ENCODE results near the gene ST3GAL3. TPM values are rescaled to one million over a fixed set of nuclear protein-coding genes. Genes with fewer than 3 reads are reported as not detected.

Gene ST3GAL3
- total RNA-seq, 4 donors from 2014 or later: 4.1 to 47.2 (median 19.0) TPM

DNA sequence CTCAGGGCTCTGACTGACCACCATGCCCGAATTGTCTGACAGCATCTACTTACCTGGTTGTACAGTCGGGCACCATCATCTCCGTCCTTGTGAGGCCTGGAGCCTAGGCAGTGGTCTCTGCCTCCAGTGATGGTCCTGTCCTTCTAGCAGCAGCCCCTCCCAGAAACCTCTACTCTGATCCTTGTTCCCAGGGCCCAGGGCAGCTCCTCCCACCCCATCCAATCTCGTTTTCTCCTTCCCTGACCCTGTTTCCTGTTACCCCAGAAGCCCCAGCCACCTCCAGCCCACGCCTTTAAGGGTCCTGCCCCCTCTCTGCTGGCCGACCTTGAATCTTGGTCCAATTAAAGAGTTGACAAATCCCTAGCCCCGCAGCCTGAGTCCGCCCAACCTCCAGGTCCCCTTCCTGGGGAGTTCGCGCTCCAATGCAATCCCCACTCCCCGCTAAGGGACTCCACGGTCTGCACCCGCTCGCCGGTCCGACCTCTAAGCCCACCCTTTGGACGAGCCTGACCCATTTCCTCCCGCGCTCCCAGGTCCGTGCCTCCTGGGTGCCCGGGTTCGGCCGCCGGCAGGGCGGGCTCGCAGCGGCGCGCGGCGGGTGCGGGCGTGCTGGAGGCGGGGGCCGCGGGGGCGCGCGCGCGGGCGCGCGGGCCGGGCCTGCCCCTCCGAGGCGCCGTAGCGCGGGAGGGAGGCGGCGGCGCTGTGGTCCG lies 271.4 kb downstream of the ST3GAL3 start, which contains the start of gene B4GALT2:
B4GALT2 (plus strand) TSS at position 660 of the 710 bp plus-strand sequence. CDS start 1,951 bp downstream, outside the sequence.
- peak within 1 kb of the TSS; percentile 52 to 70 for H3K27ac ChIP-seq
- DNase-seq: peak; percentile 26 to 53
- peaks cover 4 to 8% of the 10 kb centered on the region in 2 donors for H3K4me1 ChIP-seq
- intact Hi-C loops (cut with DNase I; ENCODE audit: low total_unique reads): no loop called here
- H3K4me3 ChIP-seq: peak within 1 kb of the TSS; percentile 42 to 87
- H3K36me3 ChIP-seq: no peaks in the 10 kb centered on the region
- TF ChIP-seq CTCF (IDR thresholded peaks at IDR 0.05) (no peak), POLR2A (IDR thresholded peaks at IDR 0.05) (no peak)
- no peaks in the 10 kb centered on the region for H3K9me3 ChIP-seq
- no peaks in the 10 kb centered on the region for H3K27me3 ChIP-seq

DNA sequence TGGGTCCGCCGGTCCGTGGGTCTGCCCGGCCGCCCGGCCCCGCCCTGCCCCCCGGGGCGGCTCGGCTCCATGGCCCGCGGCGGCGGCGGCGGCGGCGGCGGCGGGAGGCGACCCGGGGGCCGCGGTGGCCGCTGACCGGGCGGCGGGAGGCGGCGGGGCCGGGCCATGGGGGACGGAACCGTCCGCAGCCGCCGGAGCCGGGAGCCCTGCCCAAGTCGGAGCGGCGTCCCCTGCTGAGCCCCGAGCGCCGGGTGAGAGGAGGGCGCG lies 271.9 kb downstream of the ST3GAL3 start:
- DNase-seq: no peak
- TF ChIP-seq POLR2A (IDR thresholded peaks at IDR 0.05): no peak
- TF ChIP-seq CTCF (IDR thresholded peaks at IDR 0.05): no peak
- Histone ChIP-seq H3K4me3 (peak overlapping the region; percentile 42 to 87), H3K27ac (peak overlapping the region; percentile 52 to 70), H3K4me1 (peaks cover 4 to 8% of the 10 kb centered on the region in 2 donors), H3K36me3 (no peaks in the 10 kb centered on the region), H3K9me3 (no peaks in the 10 kb centered on the region), H3K27me3 (no peaks in the 10 kb centered on the region)
- intact Hi-C loops (cut with DNase I; ENCODE audit: low total_unique reads): no loop called here

- H3K4me3 ChIP-seq: peak overlapping the region; percentile 42 to 87
- TF ChIP-seq POLR2A (IDR thresholded peaks at IDR 0.05) (no peak), CTCF (IDR thresholded peaks at IDR 0.05) (no peak)
Observed at GRCh38 chr1:43979528-43980254, 272.4 kb downstream of the ST3GAL3 start.

DNA sequence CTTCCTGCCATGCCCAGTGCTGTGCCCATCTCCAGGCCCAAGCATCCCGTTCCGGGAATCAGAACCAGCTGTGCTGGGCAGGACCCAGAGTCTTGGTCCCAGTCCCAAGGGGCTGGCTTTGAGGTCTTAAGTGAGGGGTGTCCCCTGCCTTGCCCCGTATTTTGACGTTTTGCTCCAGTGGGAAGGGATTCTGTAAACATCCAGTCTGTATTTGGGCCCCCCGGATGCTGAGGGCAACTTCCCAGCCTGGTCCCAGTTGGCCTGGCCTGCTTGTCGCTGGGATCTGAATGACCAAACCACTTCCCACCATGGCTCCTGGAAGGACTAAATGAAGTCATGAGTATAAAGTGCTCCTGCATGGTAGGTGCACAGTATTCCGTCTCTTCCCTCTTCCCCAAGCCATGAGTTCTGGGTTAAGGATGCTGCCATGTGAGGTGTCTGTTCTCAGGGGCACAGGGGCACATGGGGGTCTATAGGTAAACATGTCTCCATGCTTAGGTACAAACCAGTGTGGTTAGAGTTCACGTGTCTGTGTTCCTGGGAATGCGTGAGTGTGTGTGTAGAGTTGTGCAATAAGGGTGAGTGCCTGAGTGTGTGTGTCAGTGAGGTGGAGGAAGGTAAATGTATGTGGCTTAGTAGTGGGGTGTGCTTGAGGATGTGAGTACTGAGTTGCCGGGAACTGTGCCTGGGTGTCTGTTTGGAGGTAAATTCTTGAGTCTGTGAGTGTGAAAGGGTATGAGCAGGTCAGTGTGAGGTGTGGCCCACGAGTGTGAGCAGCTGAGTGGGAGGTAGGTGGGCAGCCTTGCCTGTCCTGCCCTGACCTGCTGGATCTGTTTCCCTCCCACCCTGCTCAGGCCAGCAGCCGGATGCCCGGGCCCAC lies 273.2 kb downstream of the ST3GAL3 start:
- Histone ChIP-seq H3K27me3 (no peaks in the 10 kb centered on the region), H3K4me1 (peaks cover 4 to 8% of the 10 kb centered on the region in 2 donors), H3K4me3 (peak overlapping the region; percentile 42 to 87), H3K9me3 (no peaks in the 10 kb centered on the region), H3K27ac (peak overlapping the region; percentile 52 to 70), H3K36me3 (no peaks in the 10 kb centered on the region)
- no peak for TF ChIP-seq POLR2A (IDR thresholded peaks at IDR 0.05)
- TF ChIP-seq CTCF (IDR thresholded peaks at IDR 0.05): no peak
- peak in 1 of 2 donors; percentile 20 for DNase-seq
- intact Hi-C loops (cut with DNase I; ENCODE audit: low total_unique reads): no loop called here

More at GRCh38 chr1:43979528-43980254, 272.4 kb downstream of the ST3GAL3 start:
- Histone ChIP-seq H3K27me3 (no peaks in the 10 kb centered on the region), H3K27ac (peak overlapping the region; percentile 52 to 70), H3K36me3 (no peaks in the 10 kb centered on the region), H3K9me3 (no peaks in the 10 kb centered on the region), H3K4me1 (peaks cover 4 to 8% of the 10 kb centered on the region in 2 donors)
- intact Hi-C loops (cut with DNase I; ENCODE audit: low total_unique reads): no loop called here
- peak; percentile 42 to 60 for DNase-seq

Small RNA genes lying within 50 kb of the gene (microRNA-seq; reads per million reads assigned to microRNA genes)
- gene MIR6079 (ENCODE audit: borderline microRNAs expressed, borderline replicate concordance): not detected

Small RNA genes lying within 50 kb of the gene (small RNA-seq; reads per million reads assigned to genes)
- gene AL451062.2 (not detected), gene RF00026 (not detected)

Other genes starting within 250 kb of the ST3GAL3 start
- 100 to 1,000 TPM in 2 of 4 donors, 10 to 100 TPM in 2; 24.7 to 172 (median 124) TPM for gene PTPRF, start 176.7 kb upstream of the ST3GAL3 start, total RNA-seq
- gene KDM4A, start 57.4 kb upstream of the ST3GAL3 start, total RNA-seq: 10 to 100 TPM; 13.2 to 77.8 (median 38.9) TPM
- gene ARTN, start 226.3 kb downstream of the ST3GAL3 start, total RNA-seq: 1 to 10 TPM in 2 of 4 donors, under 1 TPM in 1, not detected in 1; 0.48 to 2.7 (median 1.3) TPM
- gene IPO13, start 239.4 kb downstream of the ST3GAL3 start, total RNA-seq: 10 to 100 TPM in 3 of 4 donors, 1 to 10 TPM in 1; 6.9 to 26.7 (median 18.0) TPM

All from uterus (tissue), 4 donors.